Stimulated activated CD4-positive, alpha-beta T cell treated with anti-CD3 and anti-CD28 coated beads, TNF-alpha, amount 100 ng/mL, for 4 hours (primary cell): ENCODE measurements around the gene SPATA2.

Experiments
- DNase-seq, 3 experiments: peaks; one replicate each; pipeline ENCODE4 v3.0.0-alpha.2; 2020; ENCODE audit warnings: low read depth in 3 of 3

SPATA2 gene

GRCh38 chr20:49935746-49936152, 20.4 kb upstream of the SPATA2 start:
- no peak for DNase-seq

- DNase-seq: no peak
Measured at GRCh38 chr20:49929142-49929494, 13.8 kb upstream of the SPATA2 start.

- DNase-seq: peak; percentile 49 to 71 (median 54)
Measured at GRCh38 chr20:49928411-49929141, 13.2 kb upstream of the SPATA2 start.

GRCh38 chr20:49925901-49926454, 10.6 kb upstream of the SPATA2 start:
- no peak for DNase-seq

- no peak for DNase-seq
Measured at GRCh38 chr20:49924247-49924646, 8.9 kb upstream of the SPATA2 start.

- DNase-seq: no peak
Measured at GRCh38 chr20:49919461-49919860, 4.1 kb upstream of the SPATA2 start.

GRCh38 chr20:49919009-49919408, 3.7 kb upstream of the SPATA2 start:
- DNase-seq: no peak

- DNase-seq: no peak
Measured at GRCh38 chr20:49918446-49918845, 3.1 kb upstream of the SPATA2 start.

- DNase-seq: no peak
Measured at GRCh38 chr20:49916146-49917002, 1.0 kb upstream of the SPATA2 start.

- DNase-seq: no peak
Measured at GRCh38 chr20:49915118-49915379, 280 bp downstream of the SPATA2 start.

GRCh38 chr20:49914310-49915117, 815 bp downstream of the SPATA2 start:
- no peak for DNase-seq

- no peak for DNase-seq
Measured at GRCh38 chr20:49913399-49914047, 1.8 kb downstream of the SPATA2 start.

GRCh38 chr20:49910340-49910706, 5.0 kb downstream of the SPATA2 start:
- no peak for DNase-seq

- no peak for DNase-seq
Measured at GRCh38 chr20:49909499-49910339, 5.6 kb downstream of the SPATA2 start.

GRCh38 chr20:49908258-49908565, 7.1 kb downstream of the SPATA2 start:
- no peak for DNase-seq

- DNase-seq: no peak
Measured at GRCh38 chr20:49907405-49908257, 7.7 kb downstream of the SPATA2 start.

- no peak for DNase-seq
Measured at GRCh38 chr20:49906615-49907154, 8.6 kb downstream of the SPATA2 start.

- no peak for DNase-seq
Measured at GRCh38 chr20:49906101-49906604, 9.2 kb downstream of the SPATA2 start.

GRCh38 chr20:49905415-49906091, 9.8 kb downstream of the SPATA2 start:
- DNase-seq: no peak
